Measurements from ENCODE around the gene SMPD3.

Gene SMPD3

GRCh38 chr16:68359398-68360191 lies 88.7 kb downstream of the SMPD3 start:
- no peak for DNase-seq (ENCODE audit: low read depth)
- H3K4me3 ChIP-seq (replicated peaks; ENCODE audit: low read depth, low read length) = no peak overlapping the region
- no peak for TF ChIP-seq CTCF (IDR thresholded peaks at IDR 0.05; ENCODE audit: low read length, missing control alignments)

GRCh38 chr16:68358951-68359350 lies 89.4 kb downstream of the SMPD3 start:
- no peak for TF ChIP-seq CTCF (IDR thresholded peaks at IDR 0.05; ENCODE audit: low read length, missing control alignments)
- no peak overlapping the region for H3K4me3 ChIP-seq (replicated peaks; ENCODE audit: low read depth, low read length)
- no peak for DNase-seq (ENCODE audit: low read depth)

GRCh38 chr16:68357923-68358322 lies 90.4 kb downstream of the SMPD3 start:
- no peak overlapping the region for H3K4me3 ChIP-seq (replicated peaks; ENCODE audit: low read depth, low read length)
- TF ChIP-seq CTCF (IDR thresholded peaks at IDR 0.05; ENCODE audit: low read length, missing control alignments) = no peak
- DNase-seq (ENCODE audit: low read depth) = no peak

- DNase-seq (ENCODE audit: low read depth) = no peak
- no peak overlapping the region for H3K4me3 ChIP-seq (replicated peaks; ENCODE audit: low read depth, low read length)
- no peak for TF ChIP-seq CTCF (IDR thresholded peaks at IDR 0.05; ENCODE audit: low read length, missing control alignments)
Observed at GRCh38 chr16:68357521-68357922, 90.8 kb downstream of the SMPD3 start.

GRCh38 chr16:68356919-68357286 lies 91.4 kb downstream of the SMPD3 start:
- H3K4me3 ChIP-seq (replicated peaks; ENCODE audit: low read depth, low read length) = no peak overlapping the region
- no peak for DNase-seq (ENCODE audit: low read depth)
- TF ChIP-seq CTCF (IDR thresholded peaks at IDR 0.05; ENCODE audit: low read length, missing control alignments) = no peak

- DNase-seq (ENCODE audit: low read depth) = no peak
- no peak for TF ChIP-seq CTCF (IDR thresholded peaks at IDR 0.05; ENCODE audit: low read length, missing control alignments)
- no peak overlapping the region for H3K4me3 ChIP-seq (replicated peaks; ENCODE audit: low read depth, low read length)
Observed at GRCh38 chr16:68356249-68356918, 91.9 kb downstream of the SMPD3 start.
